Activated naive CD8-positive, alpha-beta T cell treated with anti-CD3 and anti-CD28 coated beads, Interleukin-2, amount 50 U/mL, for 16 hours (primary cell): ENCODE results near the gene DOCK2.
"Not testable (repeated sequence)": the region's sequence is repeated elsewhere in the genome, so short reads cannot be mapped to it uniquely, and the experiment has no call there.

Experiments used
- DNase-seq: peaks from one replicate; pipeline ENCODE4 v3.0.0-alpha.2; 2020; ENCODE audit warnings: low read depth, low spot score

DOCK2 gene

GRCh38 chr5:169814045-169814444, 177.0 kb downstream of the DOCK2 start:
- DNase-seq = no peak

- DNase-seq = no peak
These were observed 177.4 kb downstream of the DOCK2 start for GRCh38 chr5:169814522-169814921.

- no peak for DNase-seq
These were observed 180.0 kb downstream of the DOCK2 start for GRCh38 chr5:169817031-169817430.

- no peak for DNase-seq
These were observed 189.5 kb downstream of the DOCK2 start for GRCh38 chr5:169826618-169827017.

DNA sequence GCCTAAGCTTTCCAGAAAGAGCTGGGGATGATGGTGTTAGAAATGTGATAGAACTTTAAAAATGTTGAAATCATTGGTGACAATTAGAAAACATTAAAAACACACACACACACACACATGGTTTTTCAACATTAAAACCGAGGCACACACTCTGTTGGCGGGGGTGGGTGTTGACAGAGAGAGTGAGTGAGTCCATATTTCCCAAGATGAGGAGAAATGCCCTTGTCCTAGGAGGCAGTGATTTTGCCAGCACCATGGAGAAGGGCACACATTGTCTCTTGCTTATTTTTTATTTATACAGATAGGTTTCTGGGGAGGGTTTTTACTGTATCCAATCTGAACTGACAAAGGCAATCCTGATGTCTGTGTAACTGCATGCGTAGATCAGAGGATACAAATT, 190.7 kb downstream of the DOCK2 start:
- no peak for DNase-seq

- DNase-seq = no peak
These were observed 191.3 kb downstream of the DOCK2 start for GRCh38 chr5:169828385-169828784.

- DNase-seq = no peak
These were observed 194.3 kb downstream of the DOCK2 start for GRCh38 chr5:169831331-169831730.

- no peak for DNase-seq
These were observed 195.2 kb downstream of the DOCK2 start for GRCh38 chr5:169832304-169832703.

GRCh38 chr5:169832845-169833244, 195.8 kb downstream of the DOCK2 start:
- no peak for DNase-seq

GRCh38 chr5:169833681-169834292, 196.7 kb downstream of the DOCK2 start:
- not testable (repeated sequence) for DNase-seq

GRCh38 chr5:169834540-169834939, 197.5 kb downstream of the DOCK2 start:
- not testable (repeated sequence) for DNase-seq

GRCh38 chr5:169836835-169837536, 199.9 kb downstream of the DOCK2 start:
- no peak for DNase-seq

- DNase-seq = no peak
These were observed 200.6 kb downstream of the DOCK2 start for GRCh38 chr5:169837686-169838085.

- DNase-seq = no peak
These were observed 201.6 kb downstream of the DOCK2 start for GRCh38 chr5:169838688-169839087.

DNA sequence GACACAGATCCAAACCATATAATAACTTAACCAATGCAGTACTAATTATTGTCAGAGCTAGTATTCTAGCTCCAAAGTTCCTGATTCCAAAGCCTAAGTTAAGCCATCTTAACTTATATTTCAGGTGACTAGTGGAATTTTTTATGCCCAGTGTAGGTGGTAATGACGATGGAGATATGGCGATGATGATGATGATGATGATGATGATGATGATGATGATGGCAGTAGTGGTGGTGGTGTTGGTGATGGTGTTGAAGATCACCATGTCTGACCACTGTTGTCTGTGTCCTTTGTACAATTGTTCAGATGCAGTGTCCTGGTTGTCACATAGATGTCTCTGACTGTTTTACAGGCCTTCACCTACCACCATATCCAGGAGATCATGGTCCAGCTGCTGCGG, 203.3 kb downstream of the DOCK2 start:
- DNase-seq = no peak

DNA sequence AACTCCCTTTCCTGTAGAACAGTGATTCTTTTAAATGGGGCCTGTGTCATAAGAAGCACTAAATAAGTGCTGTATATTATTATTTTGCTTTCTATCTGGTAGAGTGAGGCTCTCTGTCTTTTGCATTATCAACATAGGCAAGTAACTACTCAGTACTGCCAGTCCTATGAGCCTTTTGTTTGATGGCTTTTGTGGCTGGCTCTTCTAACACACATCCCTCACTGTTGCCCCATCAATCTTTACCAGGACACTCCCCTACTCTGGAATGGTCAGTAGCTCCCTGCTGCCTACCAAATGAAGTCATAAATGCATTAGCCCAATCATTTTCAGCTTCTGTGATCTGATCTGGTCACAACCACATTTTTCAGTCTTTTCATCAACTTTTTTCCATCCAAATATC, 205.6 kb downstream of the DOCK2 start:
- DNase-seq = no peak

GRCh38 chr5:169847519-169847918, 210.4 kb downstream of the DOCK2 start:
- DNase-seq = no peak

GRCh38 chr5:169848271-169848670, 211.2 kb downstream of the DOCK2 start:
- DNase-seq = no peak

DNA sequence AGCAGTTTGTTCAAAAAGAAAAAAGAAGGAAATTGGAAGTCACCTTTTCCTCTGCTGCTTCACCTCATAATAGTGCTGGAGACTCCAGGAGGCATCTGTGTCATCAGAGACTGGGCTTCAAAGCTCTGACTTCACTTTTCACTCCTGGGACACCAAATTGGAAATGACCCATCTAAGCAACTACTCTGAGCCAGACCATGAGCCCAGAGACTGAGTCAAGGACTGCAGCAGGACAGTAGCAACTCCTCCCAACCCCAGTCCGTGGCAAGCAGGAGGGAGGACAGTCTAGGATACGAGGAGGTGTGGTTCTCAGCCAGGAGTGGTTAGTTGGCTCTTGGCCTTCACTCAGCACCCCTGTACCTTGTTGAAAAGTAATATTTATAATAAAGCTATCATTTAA, 211.7 kb downstream of the DOCK2 start:
- no peak for DNase-seq

DNA sequence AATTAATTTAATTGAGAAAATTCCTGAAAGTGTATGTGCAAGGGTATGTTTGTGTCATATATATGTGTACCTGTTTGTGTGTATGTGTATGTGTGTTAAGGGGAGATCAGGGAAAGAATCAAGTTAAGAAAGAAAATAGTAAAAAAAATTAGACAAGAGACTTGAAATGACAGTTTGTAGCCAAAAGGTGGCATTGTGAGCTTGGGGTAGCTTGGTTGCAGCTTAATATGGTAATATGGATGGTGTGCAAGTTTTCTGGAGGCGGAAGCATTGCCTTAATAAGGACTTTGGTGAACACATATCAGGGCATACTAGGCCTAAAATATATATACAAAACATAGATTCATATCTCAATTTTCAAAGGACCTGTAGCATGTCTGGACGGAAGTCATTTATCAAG, 213.3 kb downstream of the DOCK2 start:
- no peak for DNase-seq

DNA sequence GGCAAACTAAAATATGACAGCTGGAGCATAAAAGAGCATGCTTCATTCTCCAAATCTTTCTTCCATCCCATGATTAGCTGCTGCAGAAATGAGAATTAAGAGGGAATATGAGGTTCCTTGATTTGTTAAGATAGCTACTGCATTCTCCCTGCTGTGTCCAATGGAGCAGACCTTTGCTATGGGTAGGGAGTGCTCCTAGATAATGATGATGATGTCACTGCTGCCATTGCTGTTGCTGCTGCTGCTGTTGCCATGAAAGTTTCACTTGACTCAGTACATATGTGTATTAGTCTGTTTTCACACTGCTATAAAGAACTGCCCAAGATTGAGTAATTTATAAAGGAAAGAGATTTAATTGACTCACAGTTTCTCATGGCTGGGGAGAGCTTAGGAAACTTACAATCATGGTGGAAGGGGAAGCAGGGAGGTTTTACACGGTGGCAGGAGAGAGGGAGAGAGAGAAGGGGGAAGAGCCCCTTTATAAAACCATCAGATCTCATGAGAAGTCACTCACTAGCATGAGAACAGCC, 214.3 kb downstream of the DOCK2 start:
- DNase-seq = no peak

DNA sequence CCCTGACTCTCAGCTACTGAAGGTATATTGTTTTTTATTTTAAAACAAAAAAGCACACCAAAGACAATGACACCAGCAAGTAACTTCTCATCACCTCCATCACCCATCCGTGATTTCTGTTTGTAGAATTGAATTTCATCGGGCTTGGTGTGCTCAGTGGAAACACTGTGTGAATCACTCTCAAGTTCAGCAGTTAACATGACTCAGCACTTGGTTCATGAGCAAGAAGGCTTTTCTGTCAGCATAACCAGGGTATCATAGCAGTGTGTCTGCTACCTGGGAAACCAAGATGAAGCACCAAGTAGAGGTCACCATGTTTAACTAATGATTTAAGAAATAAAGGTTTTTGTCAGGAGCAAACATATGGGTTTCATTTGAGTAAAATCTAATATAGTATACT, 219.5 kb downstream of the DOCK2 start:
- no peak for DNase-seq

GRCh38 chr5:169860585-169860984, 223.5 kb downstream of the DOCK2 start:
- no peak for DNase-seq
